Stimulated activated memory B cell treated with anti-CD40 and anti-IgM and Interleukin-4, amounts not matched to agents 10 μg/mL and 1 μg/mL and 100 μg/mL, for 72 hours (primary cell): ENCODE measurements around the gene TBXA2R.

Source experiments
- ATAC-seq: fragments of 150-1000 bp; cut with Tn5 transposase; 2 replicates; pipeline ENCODE4 v1.10.0; 2021
- H3K27ac Mint-ChIP-seq: one replicate; pipeline ENCODE4 v1.8.0; 2022; ENCODE audit warnings: mild to moderate bottlenecking, mixed read lengths
- H3K27me3 Mint-ChIP-seq: one replicate; pipeline ENCODE4 v1.8.0; 2022; ENCODE audit warnings: mixed read lengths
- H3K36me3 Mint-ChIP-seq: one replicate; pipeline ENCODE4 v1.8.0; 2022; ENCODE audit warnings: mixed read lengths
- H3K4me1 Mint-ChIP-seq: one replicate; pipeline ENCODE4 v1.8.0; 2022; ENCODE audit warnings: mixed read lengths
- H3K4me3 Mint-ChIP-seq: one replicate; pipeline ENCODE4 v1.8.0; 2022; ENCODE audit warnings: mild to moderate bottlenecking, moderate library complexity, mixed read lengths
- H3K9me3 Mint-ChIP-seq: one replicate; pipeline ENCODE4 v1.8.0; 2022; ENCODE audit warnings: mixed read lengths

TBXA2R gene

DNA sequence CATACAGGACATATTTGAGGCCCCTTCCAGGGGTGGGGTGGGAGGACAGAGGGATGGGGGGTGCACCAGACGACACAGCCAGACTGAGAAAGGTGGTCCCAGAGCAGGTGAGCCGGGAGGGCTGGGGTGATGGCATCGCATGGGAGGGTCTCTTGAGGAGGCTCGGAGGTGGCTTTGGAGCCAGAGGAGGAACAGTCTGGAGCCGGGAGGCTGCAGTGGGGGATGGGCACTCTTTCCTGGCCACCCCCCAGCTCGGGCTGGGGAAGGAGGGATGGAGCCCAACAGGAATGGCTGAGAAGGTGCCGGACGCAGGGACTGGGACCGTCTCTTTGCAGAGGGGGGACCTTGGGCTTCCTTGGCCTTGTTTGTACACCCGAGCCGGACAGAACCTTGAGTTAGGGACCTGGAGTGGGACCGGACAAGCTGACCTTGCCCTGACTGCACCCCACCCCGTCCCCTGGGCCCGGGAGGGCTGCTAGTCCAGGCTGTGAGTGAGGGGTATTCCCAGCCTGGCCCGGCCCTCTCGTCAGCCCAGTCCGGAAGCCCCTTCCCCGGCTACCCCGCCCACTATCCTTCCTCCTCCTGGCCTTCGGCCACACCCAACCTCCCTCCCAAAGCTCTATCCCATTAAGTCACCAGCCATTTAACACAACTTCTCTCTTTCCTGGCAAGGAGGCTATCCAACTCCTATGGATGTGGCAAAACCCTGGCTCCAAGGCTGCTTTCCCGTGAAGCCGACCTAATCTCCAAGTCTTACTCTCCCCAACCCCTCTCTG, 816 bp upstream of the TBXA2R start:
- no peak for ATAC-seq
- Mint-ChIP-seq H3K27ac (no peak overlapping the region), H3K4me1 (peaks cover 15% of the 10 kb centered on the region), H3K9me3 (peaks cover 4% of the 10 kb centered on the region), H3K27me3 (peaks cover 18% of the 10 kb centered on the region), H3K36me3 (peaks cover 9% of the 10 kb centered on the region), H3K4me3 (no peak overlapping the region)

DNA sequence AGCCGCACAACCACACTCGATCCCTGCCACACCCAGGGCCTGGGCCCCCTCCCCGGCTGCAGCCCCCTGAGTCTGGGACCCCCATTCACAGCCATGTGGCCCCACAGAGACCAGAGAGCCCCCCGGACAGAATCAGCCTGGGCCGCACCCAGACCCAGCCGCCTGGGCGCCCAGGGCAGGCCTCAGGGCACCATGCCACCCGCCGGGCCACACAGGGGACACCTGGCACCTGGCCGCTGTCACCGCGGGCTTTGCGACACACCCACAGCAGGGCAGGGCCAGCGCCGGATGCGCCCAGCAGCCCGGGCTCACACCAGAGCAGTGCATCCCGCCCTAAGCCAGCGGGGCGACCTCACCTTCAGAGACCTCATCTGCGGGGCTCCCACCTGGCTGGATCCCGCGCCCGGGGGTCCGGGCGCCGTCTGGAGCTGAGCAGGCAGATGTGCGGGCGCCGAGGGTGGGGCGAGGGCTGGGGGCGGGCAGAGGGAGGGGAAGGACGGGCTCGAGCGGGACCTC, 443 bp downstream of the TBXA2R start:
- peak; percentile 34 for ATAC-seq
- H3K9me3 Mint-ChIP-seq, result peaks cover 4% of the 10 kb centered on the region
- no peak overlapping the region for H3K4me3 Mint-ChIP-seq

DNA sequence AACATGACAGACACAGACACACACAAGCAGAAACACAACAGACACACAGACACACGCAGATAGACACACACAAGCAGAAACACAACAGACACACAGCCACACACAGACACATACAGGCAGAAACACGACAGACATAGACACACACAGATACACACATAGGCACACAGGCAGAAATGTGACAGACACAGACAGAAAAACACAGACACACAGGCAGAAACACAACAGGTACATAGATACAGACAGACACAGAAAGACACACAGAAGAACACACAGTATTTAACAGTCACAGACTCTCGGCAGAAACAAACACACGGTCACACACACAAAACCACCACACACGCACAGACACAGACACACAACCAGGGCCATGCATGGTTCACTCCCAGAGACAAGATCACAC, 905 bp downstream of the TBXA2R start:
- H3K27ac Mint-ChIP-seq, result no peak overlapping the region
- no peak overlapping the region for H3K4me3 Mint-ChIP-seq
- no peaks in the 10 kb centered on the region for H3K36me3 Mint-ChIP-seq
- H3K27me3 Mint-ChIP-seq, result peaks cover 18% of the 10 kb centered on the region
- peaks cover 15% of the 10 kb centered on the region for H3K4me1 Mint-ChIP-seq
- peaks cover 4% of the 10 kb centered on the region for H3K9me3 Mint-ChIP-seq
- no peak for ATAC-seq

More for the DNA sequence above, 443 bp downstream of the TBXA2R start:
- peaks cover 18% of the 10 kb centered on the region for H3K27me3 Mint-ChIP-seq
- no peaks in the 10 kb centered on the region for H3K36me3 Mint-ChIP-seq
- H3K4me1 Mint-ChIP-seq, result peaks cover 15% of the 10 kb centered on the region
- no peak overlapping the region for H3K27ac Mint-ChIP-seq

DNA sequence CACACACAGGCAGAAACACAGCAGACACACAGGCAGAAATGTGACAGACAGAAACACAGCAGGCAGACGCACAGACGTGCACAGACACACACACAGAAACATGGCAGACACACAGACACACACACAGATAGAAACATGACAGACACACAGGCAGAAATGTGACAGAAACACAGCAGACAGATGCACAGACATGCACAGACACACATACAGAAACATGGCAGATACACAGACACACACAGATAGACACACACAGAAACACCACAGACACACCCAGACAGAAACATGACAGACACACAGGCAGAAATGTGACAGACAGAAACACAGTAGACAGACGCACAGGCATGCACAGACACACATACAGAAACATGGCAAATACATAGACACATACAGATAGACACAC, 1.3 kb downstream of the TBXA2R start:
- Mint-ChIP-seq H3K36me3 (no peaks in the 10 kb centered on the region), H3K4me3 (no peak overlapping the region), H3K4me1 (peaks cover 15% of the 10 kb centered on the region), H3K27ac (no peak overlapping the region), H3K27me3 (peaks cover 18% of the 10 kb centered on the region), H3K9me3 (peaks cover 4% of the 10 kb centered on the region)
- no peak for ATAC-seq

DNA sequence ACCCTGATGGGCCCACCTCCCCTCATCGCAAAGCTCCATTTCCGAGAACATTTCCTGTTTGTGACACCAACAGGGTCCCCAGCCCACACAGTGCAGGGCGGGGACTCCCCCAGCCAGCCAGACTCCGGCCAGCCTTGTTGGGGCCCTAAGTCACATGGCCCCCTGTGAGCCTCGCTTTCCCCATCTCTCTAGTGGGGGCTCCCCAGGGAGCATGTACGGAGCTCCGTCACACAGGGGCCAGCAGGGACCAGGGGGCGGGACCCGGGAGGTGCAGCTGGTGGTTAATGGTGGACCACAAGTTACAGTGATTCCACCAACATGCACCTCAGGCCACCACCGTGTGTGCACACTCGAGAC, 1.7 kb downstream of the TBXA2R start:
- Mint-ChIP-seq H3K9me3 (peaks cover 4% of the 10 kb centered on the region), H3K4me1 (peaks cover 15% of the 10 kb centered on the region), H3K36me3 (no peaks in the 10 kb centered on the region), H3K27ac (no peak overlapping the region), H3K27me3 (peaks cover 18% of the 10 kb centered on the region), H3K4me3 (no peak overlapping the region)
- ATAC-seq, result peak; percentile 62

DNA sequence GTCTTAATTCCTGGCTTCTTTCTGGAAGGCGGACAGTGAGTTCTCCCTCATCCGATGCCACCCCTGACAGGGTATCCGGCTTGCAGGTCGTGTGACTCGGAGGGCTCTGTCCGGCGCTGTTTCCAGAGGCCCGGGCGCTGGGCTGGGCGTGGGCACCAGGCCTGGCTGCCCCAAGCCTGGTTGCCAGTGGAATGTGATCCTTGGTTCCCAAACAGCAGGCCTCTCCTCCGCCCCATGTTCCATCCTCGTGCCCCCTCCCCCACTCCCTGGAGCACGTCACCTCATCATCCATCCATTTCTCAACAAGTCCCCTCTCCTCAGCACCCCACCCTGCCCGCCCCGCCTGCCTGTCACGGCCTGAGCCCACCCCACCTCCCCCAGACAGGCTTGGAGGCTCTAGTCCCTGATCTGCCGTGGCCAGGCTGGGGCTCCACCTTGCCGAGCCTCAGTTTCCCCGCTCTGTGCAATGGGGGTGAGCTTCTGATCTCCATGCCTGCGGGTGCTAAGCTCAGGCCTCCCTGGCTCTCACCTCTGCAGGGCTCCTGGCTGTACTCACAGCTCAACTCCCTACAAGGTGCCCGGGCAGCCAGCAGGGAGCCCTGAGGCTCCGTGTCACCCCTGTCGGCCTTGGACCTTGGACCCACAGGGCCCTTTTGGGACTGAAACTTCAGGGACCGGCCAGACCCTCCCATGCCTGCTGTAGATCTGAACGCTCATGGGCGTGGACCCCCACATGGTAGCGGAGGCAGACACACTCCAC, 2.3 kb downstream of the TBXA2R start:
- ATAC-seq, result peak; percentile 29
- Mint-ChIP-seq H3K36me3 (no peaks in the 10 kb centered on the region), H3K9me3 (peaks cover 4% of the 10 kb centered on the region), H3K4me1 (peaks cover 15% of the 10 kb centered on the region), H3K27ac (no peak overlapping the region), H3K4me3 (no peak overlapping the region), H3K27me3 (peaks cover 18% of the 10 kb centered on the region)

DNA sequence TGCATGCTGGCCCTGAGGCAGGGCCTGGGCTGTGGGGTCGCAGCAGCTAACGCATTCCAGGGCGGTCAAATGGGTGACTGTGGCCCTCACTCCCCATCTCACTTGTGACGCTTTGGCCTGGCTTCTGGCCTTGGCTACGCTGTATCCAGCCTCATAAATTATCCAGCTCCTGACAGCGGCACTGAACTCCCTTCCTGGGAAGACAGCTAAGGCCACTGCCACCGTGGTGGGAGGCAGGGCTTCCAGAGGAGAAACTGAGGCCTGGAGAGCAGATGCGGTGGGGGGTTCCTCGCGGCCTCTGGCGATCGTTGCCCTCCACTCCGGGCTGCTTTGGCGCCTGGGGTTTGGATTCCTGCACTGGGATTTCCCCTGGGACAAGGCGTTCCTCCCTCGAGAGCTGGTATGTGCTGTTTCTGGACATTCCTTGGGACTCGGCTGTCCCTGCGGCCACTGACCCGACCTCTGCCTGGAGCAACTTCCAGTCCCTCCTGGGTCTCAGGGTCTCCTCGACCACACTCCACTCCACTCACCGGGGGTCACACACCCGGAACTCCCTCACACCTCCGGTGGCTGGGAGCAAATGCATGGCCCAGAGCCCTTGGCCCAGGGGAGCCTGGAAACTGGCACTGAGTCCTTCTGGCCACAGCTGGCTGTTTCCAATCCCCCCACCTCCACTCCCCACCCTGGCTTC, 3.4 kb downstream of the TBXA2R start:
- Mint-ChIP-seq H3K4me1 (peaks cover 14% of the 10 kb centered on the region), H3K9me3 (peaks cover 4% of the 10 kb centered on the region), H3K27me3 (peaks cover 15% of the 10 kb centered on the region), H3K36me3 (no peaks in the 10 kb centered on the region), H3K27ac (no peak overlapping the region), H3K4me3 (no peak overlapping the region)
- ATAC-seq, result no peak

DNA sequence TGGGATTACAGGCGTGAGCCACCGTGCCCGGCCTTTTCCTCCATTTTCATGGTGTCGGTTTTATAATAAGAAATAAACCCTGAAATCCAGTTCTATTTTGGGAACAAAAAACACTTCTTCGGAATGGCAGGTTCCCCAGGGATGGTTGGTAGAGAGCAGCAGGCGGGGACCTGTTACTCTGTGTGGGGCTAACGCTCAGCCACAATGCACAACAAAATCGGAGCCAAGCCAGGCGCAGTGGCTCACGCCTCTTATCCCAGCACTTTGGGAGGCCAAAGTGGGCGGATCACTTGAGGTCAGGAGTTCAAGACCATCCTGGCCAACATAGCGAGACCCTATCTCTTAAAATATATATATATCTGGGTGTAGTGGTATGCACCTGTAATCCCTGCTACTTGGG, 5.7 kb downstream of the TBXA2R start:
- no peak for ATAC-seq
- no peaks in the 10 kb centered on the region for H3K36me3 Mint-ChIP-seq
- H3K9me3 Mint-ChIP-seq, result no peaks in the 10 kb centered on the region
- no peak overlapping the region for H3K27ac Mint-ChIP-seq
- no peaks in the 10 kb centered on the region for H3K4me1 Mint-ChIP-seq
- H3K27me3 Mint-ChIP-seq, result no peaks in the 10 kb centered on the region
- H3K4me3 Mint-ChIP-seq, result no peak overlapping the region

DNA sequence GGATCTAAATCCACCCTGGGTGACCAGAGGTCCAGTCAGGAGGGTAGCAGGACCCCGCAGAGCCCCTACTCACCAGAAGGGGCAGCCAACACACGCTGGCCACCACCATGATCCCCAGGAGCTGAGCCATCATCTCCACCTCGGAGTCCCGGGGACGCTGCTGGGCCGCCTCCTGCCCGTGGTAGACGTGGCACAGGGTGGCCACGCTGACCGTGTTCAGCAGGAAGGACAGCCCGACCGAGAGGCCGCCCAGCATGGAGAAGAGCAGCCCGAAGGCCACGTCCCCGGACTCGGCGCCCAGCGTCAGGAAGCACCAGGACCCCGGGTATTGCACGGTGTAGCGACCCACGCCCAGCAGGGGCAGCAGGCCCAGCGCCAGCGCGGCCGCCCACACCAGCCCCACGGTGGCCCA, 6.9 kb downstream of the TBXA2R start:
- ATAC-seq, result peak; percentile 53
- no peaks in the 10 kb centered on the region for H3K4me1 Mint-ChIP-seq
- no peaks in the 10 kb centered on the region for H3K9me3 Mint-ChIP-seq
- H3K4me3 Mint-ChIP-seq, result no peak overlapping the region
- H3K27me3 Mint-ChIP-seq, result no peaks in the 10 kb centered on the region
- H3K36me3 Mint-ChIP-seq, result no peaks in the 10 kb centered on the region
- no peak overlapping the region for H3K27ac Mint-ChIP-seq

DNA sequence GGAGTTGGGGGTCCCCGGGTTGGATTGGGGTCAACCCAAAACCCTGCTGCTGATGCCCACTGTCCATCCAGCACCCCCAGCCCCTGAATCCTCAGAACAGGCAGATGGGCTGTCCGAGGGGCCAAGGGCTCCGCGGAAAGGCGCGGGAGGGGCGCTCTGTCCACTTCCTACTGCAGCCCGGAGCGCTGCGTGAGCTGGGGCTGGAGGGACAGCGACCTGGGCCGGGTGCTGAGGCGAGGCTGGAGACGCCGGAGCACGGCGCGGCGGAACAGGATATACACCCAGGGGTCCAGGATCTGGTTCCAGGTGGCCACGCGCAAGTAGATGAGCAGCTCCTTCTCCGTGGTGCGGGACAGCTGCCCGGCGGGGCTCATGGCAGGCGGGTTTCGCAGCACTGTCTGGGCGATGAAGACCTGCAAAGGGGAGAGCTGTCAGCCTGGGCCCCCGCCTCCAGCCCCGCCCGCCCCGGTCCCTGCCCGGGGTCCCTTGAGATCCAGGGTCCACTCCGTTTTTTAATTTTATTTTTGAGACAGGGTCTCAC, 11.1 kb downstream of the TBXA2R start:
- Mint-ChIP-seq H3K27ac (no peak overlapping the region), H3K4me1 (no peaks in the 10 kb centered on the region), H3K36me3 (no peaks in the 10 kb centered on the region), H3K4me3 (no peak overlapping the region), H3K9me3 (no peaks in the 10 kb centered on the region), H3K27me3 (peaks cover 9% of the 10 kb centered on the region)
- ATAC-seq, result no peak

DNA sequence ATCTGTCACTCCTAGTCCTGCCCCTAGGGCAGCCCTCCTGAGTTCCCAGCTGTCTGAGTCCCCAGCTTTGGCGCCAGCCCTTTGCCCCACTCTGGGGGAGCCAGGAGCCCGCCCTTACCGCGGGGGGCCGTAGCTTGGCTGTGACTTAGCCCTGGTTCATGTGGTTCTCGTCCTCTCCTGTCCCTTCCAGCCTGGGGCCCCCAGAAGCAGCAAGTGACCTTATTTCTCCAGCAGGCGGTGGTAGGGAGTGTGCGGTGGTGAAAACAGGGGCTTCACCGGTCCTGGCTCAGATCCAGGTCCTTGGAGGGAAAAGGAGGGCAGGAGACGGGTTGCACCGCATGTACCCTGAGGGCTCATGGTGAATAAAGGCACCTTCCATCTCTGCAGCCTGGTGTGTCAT, 13.5 kb downstream of the TBXA2R start:
- no peak overlapping the region for H3K4me3 Mint-ChIP-seq
- H3K9me3 Mint-ChIP-seq, result no peaks in the 10 kb centered on the region
- no peaks in the 10 kb centered on the region for H3K36me3 Mint-ChIP-seq
- no peak for ATAC-seq
- peaks cover 9% of the 10 kb centered on the region for H3K27me3 Mint-ChIP-seq
- no peak overlapping the region for H3K27ac Mint-ChIP-seq
- H3K4me1 Mint-ChIP-seq, result no peaks in the 10 kb centered on the region

DNA sequence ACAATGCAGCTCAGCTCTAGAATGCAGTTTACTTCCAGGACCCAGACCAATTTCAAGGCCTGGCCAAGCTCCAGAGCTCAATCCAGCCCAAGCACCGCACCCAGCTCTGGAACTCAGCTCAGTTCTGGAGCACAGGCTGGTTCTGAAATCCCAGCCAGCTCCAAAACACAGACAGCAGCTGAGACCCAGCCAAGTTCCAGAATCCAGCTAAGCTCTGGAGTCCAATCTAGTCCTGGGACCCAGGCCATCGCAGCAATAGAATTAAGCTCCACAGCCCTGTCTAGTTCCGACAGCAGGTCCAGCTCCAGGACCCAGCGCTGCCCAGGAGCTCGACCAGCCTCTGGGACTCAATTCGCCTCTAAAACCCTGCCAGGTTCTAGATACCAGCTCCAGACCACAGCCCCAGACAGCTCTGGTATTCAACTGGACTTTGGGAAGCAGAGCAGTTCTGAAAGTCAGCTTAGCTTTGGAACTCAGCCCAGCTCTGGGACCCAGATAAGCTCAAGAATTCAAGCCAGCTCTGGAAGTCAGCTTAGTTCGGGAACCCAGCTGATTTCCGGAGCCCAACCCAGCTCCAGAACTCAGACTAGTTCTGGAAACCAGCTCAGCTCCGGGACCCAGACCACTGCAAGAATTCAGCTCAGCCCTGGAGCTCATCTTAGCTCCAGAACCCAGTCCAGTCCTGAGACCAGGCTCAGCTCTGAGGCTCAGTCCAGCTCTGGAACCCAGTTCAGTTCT, 14.6 kb downstream of the TBXA2R start:
- Mint-ChIP-seq H3K27me3 (peaks cover 9% of the 10 kb centered on the region), H3K36me3 (no peaks in the 10 kb centered on the region), H3K9me3 (no peaks in the 10 kb centered on the region), H3K27ac (no peak overlapping the region), H3K4me3 (no peak overlapping the region), H3K4me1 (no peaks in the 10 kb centered on the region)
- no peak for ATAC-seq

DNA sequence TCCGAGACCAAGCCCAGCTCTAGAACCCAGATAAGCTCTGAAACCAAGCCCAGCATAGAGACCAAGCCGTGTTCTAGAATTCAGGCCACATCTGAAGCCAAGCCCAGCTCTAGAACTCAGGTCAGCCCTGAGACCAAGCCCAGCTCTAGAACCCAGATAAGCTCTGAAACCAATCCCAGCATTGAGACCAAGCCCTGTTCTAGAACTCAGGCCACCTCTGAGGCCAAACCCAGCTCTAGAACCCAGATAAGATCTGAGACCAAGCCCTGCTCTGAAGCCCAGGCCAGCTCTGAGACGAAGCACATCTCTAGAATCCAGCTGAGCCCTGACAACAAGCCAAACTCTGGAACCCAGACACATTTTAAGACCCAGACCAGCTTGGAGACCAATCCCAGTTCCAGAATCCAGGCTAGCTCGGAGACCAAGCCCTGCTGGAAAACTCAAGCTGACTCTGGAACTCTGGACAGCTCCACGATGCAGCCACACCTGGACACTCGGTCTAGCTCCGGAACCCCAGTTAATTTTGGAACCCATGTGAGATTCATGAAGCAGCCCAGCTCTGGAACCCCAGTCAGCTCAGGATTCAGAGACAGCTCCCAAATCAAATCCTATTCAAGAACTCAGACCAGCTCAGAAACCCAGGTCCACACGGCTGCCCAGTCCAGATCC, 15.6 kb downstream of the TBXA2R start:
- H3K9me3 Mint-ChIP-seq, result no peaks in the 10 kb centered on the region
- peaks cover 15% of the 10 kb centered on the region for H3K27me3 Mint-ChIP-seq
- no peaks in the 10 kb centered on the region for H3K4me1 Mint-ChIP-seq
- ATAC-seq, result no peak
- H3K36me3 Mint-ChIP-seq, result no peaks in the 10 kb centered on the region
- no peak overlapping the region for H3K4me3 Mint-ChIP-seq
- no peak overlapping the region for H3K27ac Mint-ChIP-seq

DNA sequence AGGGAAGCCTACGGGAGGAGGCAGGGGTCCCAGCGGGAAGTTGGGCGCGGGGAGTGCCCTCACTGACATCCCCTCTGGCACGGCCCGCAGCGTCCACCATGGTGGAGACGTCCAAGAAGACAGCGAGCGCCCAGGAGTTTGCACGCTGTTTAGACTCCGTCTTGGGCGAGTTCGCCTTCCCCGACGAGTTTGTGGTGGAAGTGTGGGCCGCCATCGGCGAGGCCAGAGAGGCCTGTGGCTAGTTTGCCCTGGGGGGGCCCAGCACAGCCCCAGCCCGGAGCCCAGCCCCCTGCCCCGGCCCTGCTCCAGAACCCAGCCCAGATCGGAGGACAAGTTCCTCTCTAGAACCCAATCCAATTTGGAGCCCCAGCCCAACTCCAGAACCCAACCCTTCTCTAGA, 16.7 kb downstream of the TBXA2R start:
- no peaks in the 10 kb centered on the region for H3K36me3 Mint-ChIP-seq
- H3K4me3 Mint-ChIP-seq, result no peak overlapping the region
- ATAC-seq, result no peak
- H3K27ac Mint-ChIP-seq, result no peak overlapping the region
- no peaks in the 10 kb centered on the region for H3K4me1 Mint-ChIP-seq
- H3K9me3 Mint-ChIP-seq, result no peaks in the 10 kb centered on the region
- H3K27me3 Mint-ChIP-seq, result peaks cover 18% of the 10 kb centered on the region
